Bone marrow (tissue), 2 donors: ENCODE data around the gene RBPJ.
"Not testable (repeated sequence)": the region's sequence is repeated elsewhere in the genome, so short reads cannot be mapped to it uniquely, and the experiment has no call there.

ENCODE experiments used
- DNase-seq, 2 donors: peaks; one replicate each; lab custom pipeline; 2025; lab: John Stamatoyannopoulos, UW

RBPJ gene

GRCh38 chr4:26342328-26343037 lies 21.7 kb downstream of the RBPJ start:
- DNase-seq, result no peak

GRCh38 chr4:26343038-26343398 lies 22.2 kb downstream of the RBPJ start:
- no peak for DNase-seq

GRCh38 chr4:26344901-26345564 lies 24.2 kb downstream of the RBPJ start:
- DNase-seq, result no peak

GRCh38 chr4:26345565-26345938 lies 24.7 kb downstream of the RBPJ start:
- DNase-seq, result no peak

GRCh38 chr4:26346203-26346620 lies 25.4 kb downstream of the RBPJ start:
- no peak for DNase-seq

GRCh38 chr4:26349496-26349895 lies 28.7 kb downstream of the RBPJ start:
- no peak for DNase-seq

- DNase-seq, result no peak
Observed at GRCh38 chr4:26351685-26352084, 30.9 kb downstream of the RBPJ start.

- DNase-seq, result no peak
Observed at GRCh38 chr4:26354491-26354890, 33.7 kb downstream of the RBPJ start.

GRCh38 chr4:26355392-26356052 lies 34.7 kb downstream of the RBPJ start:
- no peak for DNase-seq

- peak in 1 of 2 donors; percentile 22 for DNase-seq
Observed at GRCh38 chr4:26356081-26356501, 35.3 kb downstream of the RBPJ start.

- not testable (repeated sequence) for DNase-seq
Observed at GRCh38 chr4:26359521-26359920, 38.7 kb downstream of the RBPJ start.

GRCh38 chr4:26360273-26360672 lies 39.5 kb downstream of the RBPJ start:
- DNase-seq, result no peak

- DNase-seq, result no peak
Observed at GRCh38 chr4:26360864-26361263, 40.0 kb downstream of the RBPJ start.

GRCh38 chr4:26361297-26361696 lies 40.5 kb downstream of the RBPJ start:
- no peak for DNase-seq

GRCh38 chr4:26362745-26363439 lies 42.1 kb downstream of the RBPJ start:
- DNase-seq, result no peak

GRCh38 chr4:26365537-26366150 lies 44.8 kb downstream of the RBPJ start:
- no peak for DNase-seq

- DNase-seq, result no peak
Observed at GRCh38 chr4:26367811-26368210, 47.0 kb downstream of the RBPJ start.

GRCh38 chr4:26368685-26369084 lies 47.9 kb downstream of the RBPJ start:
- no peak for DNase-seq

- no peak for DNase-seq
Observed at GRCh38 chr4:26369132-26369531, 48.3 kb downstream of the RBPJ start.

GRCh38 chr4:26369581-26369980 lies 48.8 kb downstream of the RBPJ start:
- DNase-seq, result no peak

GRCh38 chr4:26372076-26372475 lies 51.3 kb downstream of the RBPJ start:
- no peak for DNase-seq

- peak in 1 of 2 donors; percentile 75 for DNase-seq
Observed at GRCh38 chr4:26372525-26373172, 51.8 kb downstream of the RBPJ start.
